Measurements from ENCODE around the gene ADAM12.

The ADAM12 gene

DNA sequence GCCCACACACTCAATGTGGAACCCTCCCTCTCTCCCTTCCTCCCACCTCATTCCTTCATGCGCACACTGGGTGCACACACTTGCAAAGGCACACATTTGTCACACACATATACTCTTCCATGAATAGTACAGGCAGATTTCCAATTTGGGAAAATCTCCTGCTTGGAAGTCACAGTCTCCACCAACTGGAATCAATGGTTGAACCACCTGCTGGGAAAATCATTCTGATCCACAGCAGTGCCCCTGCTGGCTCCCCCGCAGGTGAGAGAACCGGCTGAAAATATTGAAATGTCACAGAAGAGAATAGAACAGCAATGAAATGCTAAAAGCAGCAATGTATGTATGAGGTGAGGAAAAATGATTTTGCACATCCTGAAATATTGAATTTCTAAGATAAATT lies 232.7 kb downstream of the ADAM12 start:
- DNase-seq (ENCODE audit: extremely low spot score) = no peak
- ChIA-PET POLR2A (no interaction called here), CTCF (no interaction called here)
- TF ChIP-seq, protein P1, sequence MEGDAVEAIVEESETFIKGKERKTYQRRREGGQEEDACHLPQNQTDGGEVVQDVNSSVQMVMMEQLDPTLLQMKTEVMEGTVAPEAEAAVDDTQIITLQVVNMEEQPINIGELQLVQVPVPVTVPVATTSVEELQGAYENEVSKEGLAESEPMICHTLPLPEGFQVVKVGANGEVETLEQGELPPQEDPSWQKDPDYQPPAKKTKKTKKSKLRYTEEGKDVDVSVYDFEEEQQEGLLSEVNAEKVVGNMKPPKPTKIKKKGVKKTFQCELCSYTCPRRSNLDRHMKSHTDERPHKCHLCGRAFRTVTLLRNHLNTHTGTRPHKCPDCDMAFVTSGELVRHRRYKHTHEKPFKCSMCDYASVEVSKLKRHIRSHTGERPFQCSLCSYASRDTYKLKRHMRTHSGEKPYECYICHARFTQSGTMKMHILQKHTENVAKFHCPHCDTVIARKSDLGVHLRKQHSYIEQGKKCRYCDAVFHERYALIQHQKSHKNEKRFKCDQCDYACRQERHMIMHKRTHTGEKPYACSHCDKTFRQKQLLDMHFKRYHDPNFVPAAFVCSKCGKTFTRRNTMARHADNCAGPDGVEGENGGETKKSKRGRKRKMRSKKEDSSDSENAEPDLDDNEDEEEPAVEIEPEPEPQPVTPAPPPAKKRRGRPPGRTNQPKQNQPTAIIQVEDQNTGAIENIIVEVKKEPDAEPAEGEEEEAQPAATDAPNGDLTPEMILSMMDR (IDR thresholded peaks at IDR 0.05; ENCODE audit: control extremely low read depth, extremely low read depth, low read depth, missing control alignments) = no peak

DNA sequence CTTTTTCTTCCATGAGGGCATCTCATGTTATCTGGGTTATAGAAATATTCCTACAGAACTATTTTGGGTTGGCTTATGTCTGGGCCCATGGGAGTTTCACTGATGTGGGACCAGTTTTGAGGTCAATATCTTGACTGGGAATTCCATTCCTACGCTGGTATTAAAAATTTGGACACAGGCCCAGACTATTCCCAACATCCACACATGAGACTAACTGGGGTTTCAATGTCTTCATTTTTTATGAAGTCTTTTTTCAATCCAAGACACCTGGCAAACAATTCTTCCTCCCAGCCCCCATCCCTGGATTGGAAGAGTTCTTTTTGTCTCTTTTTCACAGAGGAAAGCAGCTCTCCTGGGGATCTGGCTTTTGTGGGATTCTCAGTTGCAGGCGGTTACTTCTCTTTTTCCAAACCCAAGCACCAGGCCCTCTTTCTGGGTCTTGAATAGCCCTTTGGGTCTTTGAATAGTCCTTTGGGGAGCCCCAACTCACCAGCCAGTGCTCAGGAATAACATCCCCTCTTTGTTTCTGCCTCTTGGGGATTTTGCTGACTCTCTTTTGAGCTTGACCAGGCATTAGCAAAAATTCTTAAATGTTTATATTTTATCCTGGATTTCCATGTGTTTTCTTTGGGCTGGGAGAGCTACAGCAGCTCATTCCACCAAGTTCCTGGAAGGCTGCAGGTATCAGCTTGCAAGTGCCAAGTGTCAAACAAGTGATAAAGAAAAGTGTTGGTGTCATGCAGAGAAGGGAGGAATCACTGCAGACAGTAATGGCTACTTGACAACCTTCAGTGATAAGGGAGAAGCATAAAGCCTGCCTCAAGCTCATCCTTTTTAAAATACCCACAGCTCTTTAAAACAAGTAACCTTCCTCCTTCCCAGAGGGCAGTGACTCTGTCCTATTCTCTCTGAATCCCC lies 234.3 kb downstream of the ADAM12 start:
- ChIA-PET POLR2A (no interaction called here), CTCF (interaction anchor here (1.0 to 1.5 kb wide), 2 partner anchors 23 kb away, joined by 3 read pairs; no protein-coding TSS in a partner anchor)
- DNase-seq (ENCODE audit: extremely low spot score) = no peak
- TF ChIP-seq, protein P1 (IDR thresholded peaks at IDR 0.05; ENCODE audit: control extremely low read depth, extremely low read depth, low read depth, missing control alignments) = no peak

DNA sequence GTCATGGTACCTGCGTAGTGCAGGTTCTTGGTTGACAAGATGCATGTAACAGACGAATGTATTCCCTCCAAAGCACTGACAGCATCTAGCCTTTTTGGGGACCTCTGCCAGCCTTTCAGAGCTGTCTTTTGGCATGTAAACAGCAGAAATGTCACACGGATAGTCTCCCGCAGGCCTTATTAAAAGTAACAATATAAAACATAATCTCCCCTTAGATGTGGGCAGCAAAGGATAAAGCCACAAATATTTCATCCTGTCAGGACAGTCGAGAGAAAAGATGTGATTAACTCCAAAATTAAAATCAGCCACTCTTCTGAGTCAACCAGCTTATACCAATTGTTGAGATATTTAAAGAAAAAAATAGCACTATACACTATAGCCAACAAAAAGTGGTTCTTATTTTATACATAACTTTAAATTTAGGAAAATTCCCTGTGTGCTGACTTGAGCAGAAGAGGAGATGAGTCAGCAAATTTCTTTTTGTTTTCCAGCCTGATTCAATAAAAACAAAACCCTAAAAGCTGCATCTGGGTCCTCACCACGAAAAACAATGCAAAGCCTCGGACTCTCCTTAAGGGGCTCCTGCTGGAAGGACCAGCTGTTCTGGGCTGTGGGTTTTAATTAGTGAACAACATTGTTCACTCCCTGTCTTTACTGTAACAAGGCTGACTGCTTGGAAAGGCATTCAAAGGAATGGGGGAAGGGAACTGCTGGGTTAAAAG lies 240.2 kb downstream of the ADAM12 start:
- CTCF ChIA-PET = no interaction called here
- TF ChIP-seq, protein P1 (IDR thresholded peaks at IDR 0.05; ENCODE audit: control extremely low read depth, extremely low read depth, low read depth, missing control alignments) = no peak
- no peak for DNase-seq (ENCODE audit: extremely low spot score)
- POLR2A ChIA-PET = no interaction called here

DNA sequence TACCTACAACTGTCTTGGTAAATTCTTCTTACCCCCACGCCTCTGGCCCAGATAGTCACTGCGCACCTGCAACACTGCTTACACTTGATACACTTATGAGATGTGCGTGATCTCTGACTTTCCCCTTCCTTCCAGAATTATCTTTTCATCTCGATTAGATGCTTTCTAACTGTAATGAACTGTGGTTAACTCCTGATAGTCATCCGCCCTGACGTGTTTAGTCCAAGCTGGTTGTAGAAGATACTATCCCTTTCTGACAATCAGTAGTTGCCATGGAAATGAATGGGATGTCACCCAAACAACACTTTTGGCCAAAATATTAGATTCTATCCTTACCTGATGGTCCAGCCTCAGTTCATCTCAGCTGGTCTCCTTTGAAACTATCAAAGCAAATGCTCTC lies 241.5 kb downstream of the ADAM12 start:
- TF ChIP-seq, protein P1 (IDR thresholded peaks at IDR 0.05; ENCODE audit: control extremely low read depth, extremely low read depth, low read depth, missing control alignments) = no peak
- ChIA-PET CTCF (no interaction called here), POLR2A (no interaction called here)
- DNase-seq (ENCODE audit: extremely low spot score) = no peak

DNA sequence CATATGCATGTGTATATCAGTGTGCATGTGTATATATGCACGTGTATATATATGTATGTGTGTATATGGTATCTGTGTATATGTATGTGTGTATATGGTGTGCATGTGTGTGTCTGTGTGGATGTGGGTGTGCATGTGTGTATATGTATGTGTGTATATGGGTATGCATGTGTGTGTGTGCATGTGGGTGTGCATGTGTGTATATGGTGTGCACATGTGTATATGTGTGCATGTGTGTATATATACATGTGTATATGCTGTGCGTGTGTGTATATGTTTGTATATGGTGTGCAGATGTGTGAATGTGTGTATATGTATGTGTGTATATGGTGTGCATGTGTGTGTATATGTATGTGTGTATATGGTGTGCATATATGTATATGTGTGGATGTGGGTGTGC lies 245.2 kb downstream of the ADAM12 start:
- ChIA-PET CTCF (no interaction called here), POLR2A (no interaction called here)
- DNase-seq (ENCODE audit: extremely low spot score) = no peak
- TF ChIP-seq, protein P1 (IDR thresholded peaks at IDR 0.05; ENCODE audit: control extremely low read depth, extremely low read depth, low read depth, missing control alignments) = no peak

DNA sequence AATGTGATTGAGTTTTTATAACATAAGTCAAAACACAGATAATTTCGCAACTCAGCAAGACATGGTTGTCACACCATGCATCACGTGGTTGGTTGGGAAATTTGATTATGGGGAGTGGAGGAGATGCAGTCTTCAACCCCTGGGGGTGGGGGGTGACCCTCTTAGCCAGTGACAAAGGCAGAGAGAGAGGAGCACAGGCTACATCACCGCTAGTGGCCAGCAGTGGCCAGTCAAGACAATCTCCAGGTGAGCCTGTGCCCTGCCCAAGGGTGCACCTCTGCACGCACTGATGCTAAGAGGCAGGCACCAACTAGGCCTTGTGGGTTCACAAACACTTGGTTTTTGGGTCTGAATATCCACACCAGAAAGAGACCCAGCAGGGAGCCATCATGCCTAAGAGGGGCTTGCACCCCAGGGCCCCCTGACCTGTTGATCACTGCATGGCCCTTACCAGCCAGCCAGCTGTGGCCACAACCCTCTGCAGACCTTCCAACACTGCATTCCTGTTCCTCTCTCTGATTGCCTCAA lies 247.5 kb downstream of the ADAM12 start:
- DNase-seq (ENCODE audit: extremely low spot score) = no peak
- TF ChIP-seq, protein P1 (IDR thresholded peaks at IDR 0.05; ENCODE audit: control extremely low read depth, extremely low read depth, low read depth, missing control alignments) = no peak
- CTCF ChIA-PET = interaction anchor here (1.0 kb wide), 1 partner anchor 10 kb away, joined by 3 read pairs; no protein-coding TSS in a partner anchor
- POLR2A ChIA-PET = no interaction called here
